RWPE2 (cell line): ENCODE data around the gene RTN4.
A peak's percentile ranks its signal among the peaks of the same experiment; 100 is the strongest.

Source experiments
- ATAC-seq: fragments of 200-7000 bp; cut with Tn5 transposase; 3 replicates; pipeline ENCODE4 v1.9.1; 2021; ENCODE audit warnings: low read depth
- DNase-seq: peaks from one replicate; pipeline ENCODE4 v3.0.0-alpha.2; 2020; ENCODE audit warnings: low spot score
- H3K27ac ChIP-seq: fragments of 450-650 bp; 2 replicates; pipeline ENCODE4 v1.5.1; 2017; ENCODE audit warnings: mild to moderate bottlenecking; ENCODE audit not compliant: poor library complexity, severe bottlenecking
- H3K27me3 ChIP-seq: fragments of 250-450 bp; sonication (Bioruptor Pico); 2 replicates; pipeline ENCODE4 v1.5.1; 2021; ENCODE audit warnings: mild to moderate bottlenecking, moderate library complexity; ENCODE audit not compliant: insufficient read depth, poor library complexity, severe bottlenecking
- H3K36me3 ChIP-seq: fragments of 250-450 bp; sonication (Bioruptor Pico); 2 replicates; pipeline ENCODE4 v1.5.1; 2020; ENCODE audit warnings: low read depth, mild to moderate bottlenecking, moderate library complexity
- H3K4me1 ChIP-seq: fragments of 250-450 bp; sonication (Bioruptor Pico); 2 replicates; pipeline ENCODE4 v1.5.1; 2021; ENCODE audit warnings: mild to moderate bottlenecking, moderate library complexity; ENCODE audit not compliant: insufficient read depth, poor library complexity, severe bottlenecking
- H3K4me3 ChIP-seq: fragments of 250-450 bp; sonication (Bioruptor Pico); 2 replicates; pipeline ENCODE4 v1.5.1; 2021; ENCODE audit warnings: mild to moderate bottlenecking, moderate library complexity; ENCODE audit not compliant: severe bottlenecking
- H3K9me3 ChIP-seq: fragments of 250-450 bp; sonication (Bioruptor Pico); 2 replicates; pipeline ENCODE4 v1.5.1; 2021; ENCODE audit warnings: mild to moderate bottlenecking, moderate library complexity; ENCODE audit not compliant: severe bottlenecking
- CTCF ChIP-seq: fragments of 450-650 bp; IDR thresholded peaks from one replicate; pipeline ENCODE4 v1.5.1; 2017; ENCODE audit warnings: mild to moderate bottlenecking, moderate library complexity; ENCODE audit not compliant: poor library complexity, severe bottlenecking

RTN4 gene

GRCh38 chr2:54948120-54948519 is 102.1 kb downstream of the RTN4 start:
- no peak for DNase-seq
- Histone ChIP-seq H3K9me3 (no peaks in the 10 kb centered on the region), H3K27me3 (no peaks in the 10 kb centered on the region), H3K4me1 (peaks cover 6% of the 10 kb centered on the region), H3K27ac (no peak overlapping the region), H3K36me3 (no peaks in the 10 kb centered on the region), H3K4me3 (no peak overlapping the region)
- TF ChIP-seq CTCF = no peak
- ATAC-seq = no peak

GRCh38 chr2:54947646-54948045 is 102.6 kb downstream of the RTN4 start:
- no peak for TF ChIP-seq CTCF
- H3K4me3 ChIP-seq = no peak overlapping the region
- H3K9me3 ChIP-seq = no peaks in the 10 kb centered on the region
- H3K36me3 ChIP-seq = no peaks in the 10 kb centered on the region
- no peaks in the 10 kb centered on the region for H3K27me3 ChIP-seq
- ATAC-seq (no peak), DNase-seq (no peak)
- peaks cover 1% of the 10 kb centered on the region for H3K4me1 ChIP-seq
- no peak overlapping the region for H3K27ac ChIP-seq

GRCh38 chr2:54947136-54947535 is 103.1 kb downstream of the RTN4 start:
- Histone ChIP-seq H3K27ac (no peak overlapping the region), H3K9me3 (no peaks in the 10 kb centered on the region), H3K4me3 (no peak overlapping the region), H3K36me3 (no peaks in the 10 kb centered on the region), H3K4me1 (no peaks in the 10 kb centered on the region), H3K27me3 (no peaks in the 10 kb centered on the region)
- ATAC-seq (no peak), DNase-seq (no peak)
- no peak for TF ChIP-seq CTCF

GRCh38 chr2:54946220-54946805 is 103.9 kb downstream of the RTN4 start:
- DNase-seq = no peak
- TF ChIP-seq CTCF = no peak
- Histone ChIP-seq H3K36me3 (no peaks in the 10 kb centered on the region), H3K4me1 (no peaks in the 10 kb centered on the region), H3K9me3 (no peaks in the 10 kb centered on the region), H3K4me3 (no peak overlapping the region), H3K27me3 (no peaks in the 10 kb centered on the region), H3K27ac (no peak overlapping the region)
- no peak for ATAC-seq

GRCh38 chr2:54945391-54946219 is 104.6 kb downstream of the RTN4 start:
- H3K36me3 ChIP-seq = no peaks in the 10 kb centered on the region
- H3K27ac ChIP-seq = no peak overlapping the region
- no peaks in the 10 kb centered on the region for H3K4me1 ChIP-seq
- ATAC-seq = peak; percentile 69
- no peak for TF ChIP-seq CTCF
- no peak overlapping the region for H3K4me3 ChIP-seq
- no peak for DNase-seq
- H3K9me3 ChIP-seq = no peaks in the 10 kb centered on the region
- H3K27me3 ChIP-seq = no peaks in the 10 kb centered on the region
